Natural killer cell (primary cell): Measurements from ENCODE around the gene IFI30. TPM values are rescaled to one million over a fixed set of nuclear protein-coding genes. Genes with fewer than 3 reads are reported as not detected.
A peak's percentile ranks its signal among the peaks of the same experiment; 100 is the strongest.

Experiments
- ATAC-seq, 3 donors: fragments of 150-1000 bp in 2 of 3; fragments of 200-7000 bp in 1 of 3; cut with Tn5 transposase; 1 replicate in 1 of 3; 2 replicates in 2 of 3; pipeline ENCODE4 v1.10.0; 2021; ENCODE audit warnings: mild to moderate bottlenecking in 2 of 3, moderate library complexity in 2 of 3
- DNase-seq, 2 donors: peaks; one replicate each; pipeline versions ENCODE4 v3.0.0 to v3.0.0-alpha.2; 2013 to 2021; ENCODE audit warnings: mixed read lengths in 1 of 2
- H3K27ac ChIP-seq: one replicate; pipeline ENCODE4 v1.5.1; 2013; ENCODE audit warnings: mild to moderate bottlenecking, low read length
- H3K27me3 ChIP-seq: one replicate; pipeline ENCODE4 v1.6.1; 2013; ENCODE audit warnings: low read length; ENCODE audit not compliant: control insufficient read depth, insufficient read depth
- H3K36me3 ChIP-seq: one replicate; pipeline ENCODE4 v1.6.1; 2013; ENCODE audit warnings: low read length; ENCODE audit not compliant: control insufficient read depth, insufficient read depth
- H3K4me1 ChIP-seq: one replicate; pipeline ENCODE4 v1.6.1; 2013; ENCODE audit warnings: low read length; ENCODE audit not compliant: control insufficient read depth, insufficient read depth
- H3K4me3 ChIP-seq: one replicate; pipeline ENCODE4 v1.5.1; 2013; ENCODE audit warnings: low read length
- H3K9me3 ChIP-seq: one replicate; pipeline ENCODE4 v1.6.1; 2013; ENCODE audit warnings: low read length; ENCODE audit not compliant: control insufficient read depth, insufficient read depth
- H3K27ac Mint-ChIP-seq, 2 donors: one replicate each; pipeline ENCODE4 v1.8.0; 2022; ENCODE audit warnings: mild to moderate bottlenecking in 2 of 2, mixed read lengths in 2 of 2, moderate library complexity in 1 of 2
- H3K27me3 Mint-ChIP-seq, 2 donors: one replicate each; pipeline ENCODE4 v1.8.0; 2022; ENCODE audit warnings: low read depth in 2 of 2, mixed read lengths in 2 of 2
- H3K36me3 Mint-ChIP-seq: one replicate; pipeline ENCODE4 v1.8.0; 2022; ENCODE audit warnings: mixed read lengths
- H3K4me1 Mint-ChIP-seq, 2 donors: one replicate each; pipeline ENCODE4 v1.8.0; 2022; ENCODE audit warnings: mixed read lengths in 2 of 2
- H3K4me3 Mint-ChIP-seq: one replicate; pipeline ENCODE4 v1.8.0; 2022; ENCODE audit warnings: mild to moderate bottlenecking, moderate library complexity, mixed read lengths
- H3K9me3 Mint-ChIP-seq, 2 donors: one replicate each; pipeline ENCODE4 v1.8.0; 2022; ENCODE audit warnings: mixed read lengths in 2 of 2
- WGBS: methylation state at CpG from one replicate; pipeline ENCODE4 v1.1.7; 2013; ENCODE audit warnings: missing lambda C conversion rate; ENCODE audit not compliant: insufficient coverage; 5-methylcytosine and 5-hydroxymethylcytosine counted together
- intact Hi-C: fragments of 100-400 bp; cut with micrococcal nuclease; formaldehyde crosslinking; loops from one replicate; pipeline ENCODE4 v1.14.2; 2022
- total RNA-seq, 4 donors: library from RNA; stranded (reverse); fragments of 120-200 nt in 1 of 4; gene quantifications; one replicate each; pipeline versions ENCODE4 v1.2.3 to v1.2.4, GENCODE V29; 2013 to 2022
- TF ChIP-seq, protein P1 (sequence below): fragments of 200-600 bp; IDR thresholded peaks from one replicate; pipeline ENCODE4 v1.8.0; 2022; ENCODE audit warnings: antibody characterized with exemption

Gene IFI30
- total RNA-seq, 3 donors from 2014 or later (not counting 1 experiment from before 2014, with no cell fraction given): 38.2 to 109 (median 89.5) TPM

DNA sequence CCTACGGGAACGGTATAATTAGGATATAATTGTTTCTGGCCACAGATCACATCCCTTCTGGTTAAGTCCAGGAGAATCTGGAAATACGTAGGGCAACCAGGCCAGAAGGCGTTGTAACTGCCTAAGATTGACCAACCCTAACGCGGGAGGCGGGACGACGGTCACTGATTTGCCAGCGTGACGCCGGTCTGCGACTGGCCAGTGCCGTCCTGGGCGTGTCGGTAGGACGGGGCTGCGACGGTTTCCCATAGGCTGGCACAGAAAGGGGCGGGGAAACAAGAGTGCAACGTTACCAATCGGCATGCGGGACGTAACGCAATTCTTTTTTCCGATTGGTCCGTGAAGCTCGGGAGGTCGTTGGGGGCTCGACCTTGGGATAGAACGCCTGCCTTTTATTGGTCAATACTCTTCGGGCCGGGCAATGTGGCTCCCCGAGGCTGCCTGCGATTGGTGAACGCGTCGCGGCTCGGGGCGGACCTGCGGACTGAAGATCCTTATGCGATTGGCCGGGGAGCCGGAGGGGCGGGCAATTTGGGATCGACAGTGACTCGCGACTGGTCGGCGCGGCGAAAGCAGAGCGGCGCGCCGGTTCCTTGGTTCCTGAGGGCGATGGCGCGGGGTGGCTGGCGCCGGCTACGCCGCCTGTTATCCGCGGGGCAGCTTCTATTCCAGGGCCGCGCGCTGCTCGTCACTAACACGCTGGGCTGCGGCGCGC lies 19.2 kb downstream of the IFI30 start, which contains the start of gene MPV17L2:
Gene MPV17L2 (plus strand): TSS at position 546 of the 715 bp plus-strand sequence. CDS start 64 bp downstream, at position 610.
- Mint-ChIP-seq H3K4me1 (peaks cover 26 to 29% of the 10 kb centered on the region in 2 donors), H3K27ac (peak within 1 kb of the TSS; percentile 94 to 96), H3K36me3 (no peaks in the 10 kb centered on the region), H3K4me3 (peak within 1 kb of the TSS; percentile 86), H3K9me3 (no peaks in the 10 kb centered on the region), H3K27me3 (no peaks in the 10 kb centered on the region)
- Histone ChIP-seq H3K9me3 (no peaks in the 10 kb centered on the region), H3K4me1 (peaks cover 27% of the 10 kb centered on the region), H3K4me3 (peak within 1 kb of the TSS; percentile 73), H3K27ac (peak within 1 kb of the TSS; percentile 83), H3K36me3 (peaks cover 3% of the 10 kb centered on the region), H3K27me3 (no peaks in the 10 kb centered on the region)
- DNase-seq (peak; percentile 97 to 100), ATAC-seq (peak; percentile 85 to 95 (median 86))
- TF ChIP-seq, protein P1, sequence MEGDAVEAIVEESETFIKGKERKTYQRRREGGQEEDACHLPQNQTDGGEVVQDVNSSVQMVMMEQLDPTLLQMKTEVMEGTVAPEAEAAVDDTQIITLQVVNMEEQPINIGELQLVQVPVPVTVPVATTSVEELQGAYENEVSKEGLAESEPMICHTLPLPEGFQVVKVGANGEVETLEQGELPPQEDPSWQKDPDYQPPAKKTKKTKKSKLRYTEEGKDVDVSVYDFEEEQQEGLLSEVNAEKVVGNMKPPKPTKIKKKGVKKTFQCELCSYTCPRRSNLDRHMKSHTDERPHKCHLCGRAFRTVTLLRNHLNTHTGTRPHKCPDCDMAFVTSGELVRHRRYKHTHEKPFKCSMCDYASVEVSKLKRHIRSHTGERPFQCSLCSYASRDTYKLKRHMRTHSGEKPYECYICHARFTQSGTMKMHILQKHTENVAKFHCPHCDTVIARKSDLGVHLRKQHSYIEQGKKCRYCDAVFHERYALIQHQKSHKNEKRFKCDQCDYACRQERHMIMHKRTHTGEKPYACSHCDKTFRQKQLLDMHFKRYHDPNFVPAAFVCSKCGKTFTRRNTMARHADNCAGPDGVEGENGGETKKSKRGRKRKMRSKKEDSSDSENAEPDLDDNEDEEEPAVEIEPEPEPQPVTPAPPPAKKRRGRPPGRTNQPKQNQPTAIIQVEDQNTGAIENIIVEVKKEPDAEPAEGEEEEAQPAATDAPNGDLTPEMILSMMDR: no peak
- intact Hi-C loops: loop anchor here (1.0 to 5.0 kb wide), 6 partner anchors 11 to 224 kb away; partner anchors contain the start of genes PIK3R2, RAB3A and SSBP4
- 0% methylated on average over 74 of the region's 74 CpGs for WGBS

DNA sequence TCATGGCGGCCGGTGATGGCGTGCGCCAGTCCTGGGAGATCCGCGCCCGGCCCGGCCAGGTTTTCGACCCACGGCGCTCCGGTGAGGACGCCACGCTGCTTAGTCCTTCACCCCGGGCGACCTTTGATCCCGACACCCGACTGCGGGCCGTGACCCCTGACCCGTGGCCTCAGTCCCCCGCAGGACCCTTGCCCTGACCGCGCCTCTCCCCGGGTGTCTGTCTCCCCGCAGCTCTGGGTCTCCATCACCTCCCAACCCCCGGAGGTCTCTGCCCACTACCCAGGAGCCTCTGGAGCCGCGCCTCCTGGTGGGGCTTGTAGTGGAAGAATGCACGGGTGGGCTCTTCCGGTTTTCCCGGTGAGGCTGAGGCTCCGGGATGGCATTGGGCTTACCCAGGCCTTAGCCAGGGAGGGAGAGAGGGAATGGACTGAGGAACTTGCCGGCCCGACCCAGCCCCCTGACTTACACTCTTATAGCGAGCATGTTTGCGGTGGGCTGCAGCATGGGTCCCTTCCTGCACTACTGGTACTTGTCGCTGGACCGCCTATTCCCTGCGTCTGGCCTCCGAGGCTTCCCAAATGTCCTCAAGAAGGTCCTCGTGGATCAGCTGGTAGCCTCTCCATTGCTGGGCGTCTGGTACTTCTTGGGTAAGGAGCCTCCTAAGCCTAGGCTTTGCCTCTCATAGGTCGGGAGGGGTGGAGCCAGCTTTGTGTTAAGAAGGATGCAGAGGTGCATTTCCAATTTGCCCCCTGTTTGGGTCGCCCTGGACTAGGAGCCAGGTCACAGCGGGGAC lies 20.0 kb downstream of the IFI30 start:
- ATAC-seq (no peak), DNase-seq (no peak)
- Histone ChIP-seq H3K36me3 (peaks cover 3% of the 10 kb centered on the region), H3K9me3 (no peaks in the 10 kb centered on the region), H3K4me3 (peak overlapping the region; percentile 73), H3K27ac (peak overlapping the region; percentile 65), H3K27me3 (no peaks in the 10 kb centered on the region), H3K4me1 (peaks cover 27% of the 10 kb centered on the region)
- Mint-ChIP-seq H3K4me1 (peaks cover 26 to 29% of the 10 kb centered on the region in 2 donors), H3K9me3 (no peaks in the 10 kb centered on the region), H3K27ac (peak overlapping the region; percentile 94 to 96), H3K27me3 (no peaks in the 10 kb centered on the region), H3K4me3 (peak overlapping the region; percentile 86), H3K36me3 (no peaks in the 10 kb centered on the region)
- 5% methylated on average over 45 of the region's 46 CpGs for WGBS
- intact Hi-C loops: loop anchor here (1.0 to 5.0 kb wide), 3 partner anchors 40 to 224 kb away; partner anchors contain the start of genes PIK3R2 and SSBP4
- TF ChIP-seq, protein P1: no peak

DNA sequence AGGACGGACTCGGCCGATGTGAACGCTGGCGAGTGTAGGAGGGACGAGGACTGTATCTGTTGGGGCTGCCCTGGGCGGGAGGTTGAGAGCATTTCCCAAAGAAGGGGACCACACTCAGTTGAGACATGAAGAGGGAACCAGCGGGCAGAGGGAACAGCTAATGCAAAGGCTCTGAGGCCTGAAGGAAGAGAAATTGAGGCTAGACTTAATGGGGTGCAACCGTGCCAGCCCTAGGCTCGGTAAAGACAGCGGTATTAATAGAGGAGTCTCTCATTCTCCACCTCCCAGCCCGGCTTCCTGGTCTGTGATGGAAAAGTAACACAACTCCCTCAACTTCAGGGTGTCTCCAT lies 20.5 kb downstream of the IFI30 start:
- Mint-ChIP-seq H3K4me3 (peak overlapping the region; percentile 86), H3K9me3 (no peaks in the 10 kb centered on the region), H3K27me3 (no peaks in the 10 kb centered on the region), H3K27ac (peak overlapping the region; percentile 94 to 96), H3K4me1 (peaks cover 26 to 29% of the 10 kb centered on the region in 2 donors), H3K36me3 (no peaks in the 10 kb centered on the region)
- WGBS: 60% methylated on average over 11 of the region's 12 CpGs
- peaks cover 3% of the 10 kb centered on the region for H3K36me3 ChIP-seq
- intact Hi-C loops: loop anchor here (5.0 kb wide), 2 partner anchors 83 to 223 kb away; partner anchors contain the start of gene SSBP4
- DNase-seq (no peak), ATAC-seq (no peak)
- TF ChIP-seq, protein P1: no peak
- H3K4me3 ChIP-seq: no peak overlapping the region
- no peak overlapping the region for H3K27ac ChIP-seq
- peaks cover 27% of the 10 kb centered on the region for H3K4me1 ChIP-seq
- no peaks in the 10 kb centered on the region for H3K27me3 ChIP-seq
- no peaks in the 10 kb centered on the region for H3K9me3 ChIP-seq
